Measurements from ENCODE around the gene FXR2.

The FXR2 gene

GRCh38 chr17:7549401-7550055 lies 65.2 kb downstream of the FXR2 start:
- Histone ChIP-seq H3K36me3 (ENCODE audit: control insufficient read depth, insufficient read depth, low read length) (no peaks in the 10 kb centered on the region), H3K27me3 (replicated peaks; ENCODE audit: control insufficient read depth, insufficient read depth, low read length) (no peaks in the 10 kb centered on the region), H3K4me3 (replicated peaks; ENCODE audit: low read depth, low read length) (peak overlapping the region; percentile 61)
- TF ChIP-seq, protein P1, sequence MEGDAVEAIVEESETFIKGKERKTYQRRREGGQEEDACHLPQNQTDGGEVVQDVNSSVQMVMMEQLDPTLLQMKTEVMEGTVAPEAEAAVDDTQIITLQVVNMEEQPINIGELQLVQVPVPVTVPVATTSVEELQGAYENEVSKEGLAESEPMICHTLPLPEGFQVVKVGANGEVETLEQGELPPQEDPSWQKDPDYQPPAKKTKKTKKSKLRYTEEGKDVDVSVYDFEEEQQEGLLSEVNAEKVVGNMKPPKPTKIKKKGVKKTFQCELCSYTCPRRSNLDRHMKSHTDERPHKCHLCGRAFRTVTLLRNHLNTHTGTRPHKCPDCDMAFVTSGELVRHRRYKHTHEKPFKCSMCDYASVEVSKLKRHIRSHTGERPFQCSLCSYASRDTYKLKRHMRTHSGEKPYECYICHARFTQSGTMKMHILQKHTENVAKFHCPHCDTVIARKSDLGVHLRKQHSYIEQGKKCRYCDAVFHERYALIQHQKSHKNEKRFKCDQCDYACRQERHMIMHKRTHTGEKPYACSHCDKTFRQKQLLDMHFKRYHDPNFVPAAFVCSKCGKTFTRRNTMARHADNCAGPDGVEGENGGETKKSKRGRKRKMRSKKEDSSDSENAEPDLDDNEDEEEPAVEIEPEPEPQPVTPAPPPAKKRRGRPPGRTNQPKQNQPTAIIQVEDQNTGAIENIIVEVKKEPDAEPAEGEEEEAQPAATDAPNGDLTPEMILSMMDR (IDR thresholded peaks at IDR 0.05; ENCODE audit: insufficient read depth, low read length, poor library complexity, severe bottlenecking) = no peak
- DNase-seq (ENCODE audit: extremely low read depth, insufficient read length) = no peak

DNA sequence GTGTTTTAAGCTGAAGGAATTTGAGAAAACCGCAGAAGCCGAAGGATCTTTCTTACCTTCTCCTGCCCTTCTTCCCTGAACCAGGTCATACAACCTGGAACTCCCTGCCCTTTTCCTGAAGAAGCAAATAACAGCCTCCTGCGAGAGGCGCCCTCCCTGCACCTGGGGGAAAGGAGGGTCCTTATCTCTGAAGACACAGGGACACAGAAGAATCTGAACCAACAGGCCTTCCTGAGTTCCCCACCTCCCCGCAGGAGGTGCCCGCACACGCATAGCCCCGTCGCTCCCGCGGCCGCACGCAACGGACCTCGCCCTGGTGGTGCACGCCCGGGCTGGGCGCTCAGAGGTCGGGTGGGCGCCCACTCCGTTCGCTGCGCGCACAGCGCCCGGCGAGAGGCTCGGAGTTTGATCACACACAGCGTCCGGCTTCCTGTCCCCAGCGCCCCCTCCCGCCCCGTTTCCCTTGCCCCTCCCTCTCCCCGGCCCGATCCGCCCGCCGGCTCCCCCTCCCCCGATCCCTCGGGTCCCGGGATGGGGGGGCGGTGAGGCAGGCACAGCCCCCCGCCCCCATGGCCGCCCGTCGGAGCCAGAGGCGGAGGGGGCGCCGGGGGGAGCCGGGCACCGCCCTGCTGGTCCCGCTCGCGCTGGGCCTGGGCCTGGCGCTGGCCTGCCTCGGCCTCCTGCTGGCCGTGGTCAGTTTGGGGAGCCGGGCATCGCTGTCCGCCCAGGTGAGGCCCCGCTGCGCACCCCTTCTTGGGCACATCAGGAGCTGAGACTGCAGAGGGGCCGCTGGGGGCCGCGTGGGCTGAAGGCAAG lies 65.9 kb downstream of the FXR2 start, which contains the start of gene TNFSF12:
TNFSF12 (plus strand) TSS at position 474 of the 816 bp plus-strand sequence; CDS start at position 570, 96 bp downstream.
- Histone ChIP-seq H3K36me3 (ENCODE audit: control insufficient read depth, insufficient read depth, low read length) (no peaks in the 10 kb centered on the region), H3K4me3 (replicated peaks; ENCODE audit: low read depth, low read length) (peak within 1 kb of the TSS; percentile 61), H3K27me3 (replicated peaks; ENCODE audit: control insufficient read depth, insufficient read depth, low read length) (no peaks in the 10 kb centered on the region)
- TF ChIP-seq, protein P1 (IDR thresholded peaks at IDR 0.05; ENCODE audit: insufficient read depth, low read length, poor library complexity, severe bottlenecking) = no peak
- DNase-seq (ENCODE audit: extremely low read depth, insufficient read length) = peak; percentile 64

DNA sequence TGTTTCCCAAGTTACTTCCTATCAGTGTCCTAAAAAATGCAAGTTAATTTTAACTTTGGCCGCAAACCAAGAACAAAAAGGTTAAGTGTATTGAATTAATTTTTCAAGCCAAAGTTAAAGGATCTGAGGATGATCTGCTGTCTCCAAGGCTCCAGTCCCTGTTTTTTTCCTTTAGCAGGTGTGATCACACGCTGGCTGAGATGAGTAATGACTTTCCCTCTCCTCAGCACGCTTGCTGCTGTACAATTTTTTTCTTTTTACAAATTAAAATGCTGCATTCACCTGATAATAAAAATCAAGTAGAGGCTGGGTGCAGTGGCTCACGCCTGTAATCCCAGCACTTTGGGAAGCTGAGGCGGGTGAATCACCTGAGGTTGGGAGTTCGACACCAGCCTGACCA lies 69.8 kb downstream of the FXR2 start:
- no peak for DNase-seq (ENCODE audit: extremely low read depth, insufficient read length)
- Histone ChIP-seq H3K4me3 (replicated peaks; ENCODE audit: low read depth, low read length) (no peak overlapping the region), H3K27me3 (replicated peaks; ENCODE audit: control insufficient read depth, insufficient read depth, low read length) (no peaks in the 10 kb centered on the region), H3K36me3 (ENCODE audit: control insufficient read depth, insufficient read depth, low read length) (no peaks in the 10 kb centered on the region)
- TF ChIP-seq, protein P1 (IDR thresholded peaks at IDR 0.05; ENCODE audit: insufficient read depth, low read length, poor library complexity, severe bottlenecking) = no peak
